GM21825 (cell line): ENCODE data around the gene SREBF2.

Source experiments
- ATAC-seq: cut with Tn5 transposase; IDR thresholded peaks from one replicate; pipeline ENCODE4 v1.9.1; 2021; ENCODE audit warnings: mild to moderate bottlenecking, moderate library complexity; ENCODE audit not compliant: unreplicated experiment

Gene SREBF2

DNA sequence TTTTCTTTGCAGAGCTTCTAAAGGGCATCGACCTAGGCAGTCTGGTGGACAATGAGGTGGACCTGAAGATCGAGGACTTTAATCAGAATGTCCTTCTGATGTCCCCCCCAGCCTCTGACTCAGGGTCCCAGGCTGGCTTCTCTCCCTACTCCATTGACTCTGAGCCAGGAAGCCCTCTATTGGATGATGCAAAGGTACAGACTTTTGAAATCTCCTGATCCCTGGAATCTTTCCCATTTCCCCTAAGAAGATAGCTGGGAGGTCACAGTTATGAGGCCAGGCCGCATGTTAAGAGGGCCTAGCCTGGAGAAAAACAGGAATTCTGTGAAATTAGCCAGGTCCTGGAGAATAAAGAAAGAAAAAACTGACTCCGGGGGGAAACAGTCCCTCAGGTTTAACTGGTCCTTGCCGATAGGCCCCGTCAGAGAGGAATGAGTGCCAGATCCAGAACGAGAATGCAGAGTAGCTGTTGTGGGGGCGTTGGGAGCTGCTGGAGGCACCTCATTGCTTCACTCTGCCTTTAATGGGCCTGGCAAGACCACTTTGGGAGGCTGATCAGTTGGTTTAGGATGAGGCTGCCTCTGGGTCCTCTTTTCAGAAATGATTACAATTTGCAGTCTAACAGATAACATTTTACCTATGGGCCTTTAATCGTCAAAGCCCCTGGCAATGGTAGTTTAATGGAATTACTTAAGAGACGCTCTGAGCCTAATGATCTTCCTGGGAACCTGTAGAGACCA lies 42.8 kb downstream of the SREBF2 start:
- no peak for ATAC-seq

DNA sequence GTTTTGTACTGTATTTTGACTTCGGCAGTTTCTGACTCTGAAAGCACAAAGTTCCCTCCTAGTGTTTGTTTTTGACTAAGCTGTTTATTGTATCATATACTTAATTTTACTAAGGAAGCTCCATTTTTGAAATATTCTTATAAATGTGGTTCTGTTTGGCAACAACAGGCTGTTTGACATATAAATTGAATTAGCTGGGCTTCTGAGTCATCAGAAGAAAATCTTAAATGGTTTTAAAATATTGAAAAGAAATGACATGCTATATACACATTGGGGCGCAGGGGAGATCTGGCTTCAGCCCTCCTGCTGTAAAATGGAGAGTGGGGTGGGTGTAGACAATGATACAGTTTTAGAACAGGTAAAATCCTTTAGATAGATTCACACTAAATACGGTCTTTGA lies 43.4 kb downstream of the SREBF2 start:
- ATAC-seq = no peak

DNA sequence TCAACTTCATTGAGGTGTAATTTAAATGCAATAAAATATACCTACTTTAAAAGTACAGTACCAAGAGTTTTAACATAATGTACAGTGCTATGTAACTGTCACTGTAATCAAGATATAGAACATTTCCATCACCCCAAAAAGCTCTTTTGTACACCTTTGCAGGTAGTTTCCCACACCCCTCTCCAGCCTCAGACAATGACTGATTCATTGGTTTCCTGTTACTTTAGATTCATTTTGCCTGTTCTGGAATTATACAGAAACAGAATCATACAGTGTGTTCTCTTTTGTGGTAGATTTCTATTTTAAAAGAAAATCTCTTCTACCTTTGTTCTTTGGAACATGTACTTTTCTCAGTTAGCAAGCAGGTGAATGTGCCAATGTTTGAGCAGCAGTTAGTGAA lies 43.8 kb downstream of the SREBF2 start:
- no peak for ATAC-seq

DNA sequence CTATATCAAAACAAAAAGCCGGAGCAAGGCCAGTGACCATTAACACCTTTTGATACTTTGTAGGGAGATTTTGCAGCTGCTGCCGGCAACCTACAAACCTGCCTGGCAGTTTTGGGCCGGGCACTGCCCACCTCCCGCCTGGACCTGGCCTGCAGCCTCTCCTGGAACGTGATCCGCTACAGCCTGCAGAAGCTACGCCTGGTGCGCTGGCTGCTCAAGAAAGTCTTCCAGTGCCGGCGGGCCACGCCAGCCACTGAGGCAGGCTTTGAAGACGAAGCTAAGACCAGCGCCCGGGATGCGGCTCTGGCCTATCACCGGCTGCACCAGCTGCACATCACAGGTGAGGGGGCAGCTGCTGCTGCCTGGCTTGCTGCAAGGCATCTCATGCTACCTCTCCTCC lies 47.7 kb downstream of the SREBF2 start:
- ATAC-seq = no peak

DNA sequence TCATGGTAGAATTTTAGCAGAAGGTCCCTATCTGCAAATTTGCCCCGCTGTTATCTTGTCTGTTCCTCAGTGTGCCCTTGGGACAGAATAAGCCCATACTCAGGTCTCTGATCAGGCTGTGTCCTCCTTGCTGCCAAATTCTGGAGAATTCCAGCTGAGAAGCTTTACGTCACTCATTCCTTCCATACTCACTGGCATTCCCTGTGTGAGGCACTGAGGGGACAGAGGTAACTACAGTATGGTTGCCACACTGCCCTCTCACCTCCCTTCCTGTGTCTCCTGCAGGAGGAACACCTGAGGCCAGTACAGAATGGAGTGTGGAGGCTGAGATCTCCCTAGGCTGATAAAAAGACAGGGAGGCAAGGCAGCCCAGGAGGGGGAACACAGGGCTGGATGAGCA lies 50.5 kb downstream of the SREBF2 start:
- no peak for ATAC-seq

DNA sequence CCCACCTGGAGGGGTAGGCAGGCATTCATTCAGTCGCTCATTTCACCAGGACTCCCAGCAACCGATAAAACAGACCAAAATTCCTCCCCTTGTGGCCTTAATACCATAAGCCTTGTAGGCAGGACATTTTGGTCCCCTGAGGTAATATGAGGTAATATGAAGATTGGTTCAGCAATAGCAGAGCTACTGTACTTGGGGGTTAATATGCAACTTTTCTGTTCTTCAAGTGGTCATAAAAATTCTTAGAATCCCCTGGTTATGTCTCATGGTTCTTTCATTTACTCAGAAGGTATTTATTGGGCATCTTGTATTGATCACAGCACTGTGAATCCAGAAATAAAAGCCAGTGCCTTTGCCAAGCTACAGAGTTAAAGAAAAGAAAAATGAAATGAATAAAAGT lies 52.2 kb downstream of the SREBF2 start:
- no peak for ATAC-seq

DNA sequence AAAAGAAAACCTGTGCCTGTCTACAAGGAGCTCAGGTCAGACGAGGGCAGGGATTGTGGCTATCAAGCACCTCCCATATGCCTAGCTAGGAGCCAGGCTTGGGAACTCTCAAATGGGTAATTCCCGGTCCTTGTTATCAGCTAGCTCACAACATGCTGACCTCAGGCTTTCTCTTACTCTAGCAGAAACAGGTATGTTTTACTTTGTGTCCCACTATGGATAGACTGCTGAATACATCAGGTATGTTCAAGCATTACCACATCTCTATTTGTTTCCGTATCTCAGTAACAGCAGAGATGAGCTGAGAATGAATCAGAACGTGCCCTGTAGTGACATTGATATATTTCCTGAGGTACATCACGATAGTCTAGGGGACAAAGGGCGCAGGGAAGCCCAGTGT lies 52.6 kb downstream of the SREBF2 start:
- ATAC-seq = no peak

DNA sequence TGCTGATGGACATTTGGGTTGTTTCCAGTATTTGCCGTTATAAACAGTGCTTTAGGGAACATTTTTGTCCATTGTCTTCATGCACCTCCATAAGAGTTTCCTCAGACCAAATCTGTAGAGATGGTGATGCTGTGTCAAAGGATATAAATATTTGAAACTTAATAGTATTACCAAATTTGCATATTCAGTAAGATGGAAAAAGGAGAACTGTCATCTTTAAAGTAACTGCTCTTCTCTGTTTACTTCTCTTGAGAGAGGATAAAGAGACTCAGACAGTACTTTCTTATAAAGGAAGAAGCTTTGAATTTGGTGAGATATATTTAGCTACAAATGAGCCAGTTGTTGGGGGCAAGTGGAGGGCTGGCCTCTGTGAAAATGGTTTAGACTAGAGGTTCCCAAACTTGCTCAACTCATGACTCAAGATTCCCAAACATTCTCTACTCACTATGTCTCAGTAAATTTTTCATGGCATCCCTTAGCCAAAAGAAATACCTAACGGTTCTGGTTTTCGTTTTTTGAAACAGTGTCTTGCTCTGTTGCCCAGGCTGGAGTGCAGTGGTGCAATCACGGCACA lies 55.8 kb downstream of the SREBF2 start:
- ATAC-seq = no peak

DNA sequence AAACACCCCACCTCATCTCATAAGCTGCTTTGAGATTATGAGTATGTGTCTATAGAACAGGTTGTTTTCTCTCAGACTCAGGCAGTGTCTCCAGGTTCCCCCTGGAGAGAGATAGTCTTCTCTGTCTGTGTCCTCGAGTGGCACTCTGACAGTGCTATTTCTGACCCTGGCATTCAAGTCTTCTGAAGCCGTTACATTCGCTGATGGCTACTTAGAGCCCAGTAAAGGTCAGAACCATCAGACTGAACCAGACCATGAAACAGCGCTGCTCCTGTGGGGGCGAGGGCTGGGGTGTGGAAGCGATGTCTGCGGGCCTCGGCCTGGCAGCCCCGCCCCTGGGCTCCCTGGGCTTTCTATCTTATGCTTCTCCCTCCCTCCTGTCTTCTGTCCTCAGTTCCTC lies 58.5 kb downstream of the SREBF2 start:
- no peak for ATAC-seq

DNA sequence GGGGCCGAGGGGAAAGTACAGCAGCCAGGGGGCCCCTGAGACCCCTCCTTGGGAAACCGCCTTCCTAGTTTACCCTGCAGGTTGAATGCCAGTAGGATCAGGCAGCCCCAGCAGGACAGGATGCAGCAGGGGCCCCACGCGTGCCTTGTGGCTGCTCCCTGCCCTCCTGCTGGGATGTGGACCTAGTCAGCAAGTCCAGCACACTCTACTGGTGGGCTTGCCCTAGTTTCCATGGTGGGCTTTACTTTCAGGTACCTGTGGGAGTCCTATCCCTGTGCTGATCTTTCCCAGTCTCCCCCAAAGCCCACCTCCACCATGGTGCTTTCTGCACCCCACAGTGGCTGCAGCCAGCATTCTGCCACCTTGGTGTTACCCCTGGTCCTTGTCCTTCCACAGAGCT lies 59.8 kb downstream of the SREBF2 start:
- ATAC-seq = no peak

DNA sequence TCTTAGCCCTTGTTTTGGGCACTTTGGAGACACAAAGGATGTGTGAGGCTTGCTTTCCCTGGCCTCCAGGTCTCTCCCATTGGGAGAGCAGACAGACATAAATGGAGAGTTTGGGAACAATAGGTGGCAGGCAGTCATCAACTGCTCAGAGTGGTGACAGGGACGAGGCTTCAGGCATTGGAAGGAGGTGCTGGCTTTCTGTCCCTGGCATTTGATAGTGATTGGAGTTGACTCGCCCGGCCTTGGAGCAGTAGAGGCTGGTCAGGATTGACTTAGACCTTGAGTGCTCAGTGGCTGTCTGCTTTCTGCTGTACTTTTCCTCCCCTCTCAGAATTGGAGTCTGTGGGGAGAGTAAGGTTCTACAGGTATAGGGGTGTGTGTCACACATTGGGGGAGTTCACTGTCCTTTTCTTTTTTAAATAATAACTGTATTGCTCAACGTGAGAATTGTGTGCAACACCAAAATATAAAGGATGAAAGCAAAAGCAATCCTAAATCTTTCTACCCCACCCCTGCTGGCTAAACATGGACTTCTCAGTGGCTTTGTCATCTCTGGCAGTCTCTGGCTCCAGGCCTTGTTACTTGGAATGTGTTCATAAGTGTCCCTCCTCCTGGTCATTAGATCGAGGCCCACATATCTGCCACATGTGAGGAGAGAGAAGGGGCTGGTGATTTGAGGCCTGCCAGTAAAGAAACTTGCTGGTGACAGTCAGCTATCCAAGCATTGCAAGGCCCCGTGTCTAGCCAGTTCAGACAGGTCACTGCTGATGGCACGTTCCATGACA lies 60.9 kb downstream of the SREBF2 start:
- ATAC-seq = no peak

DNA sequence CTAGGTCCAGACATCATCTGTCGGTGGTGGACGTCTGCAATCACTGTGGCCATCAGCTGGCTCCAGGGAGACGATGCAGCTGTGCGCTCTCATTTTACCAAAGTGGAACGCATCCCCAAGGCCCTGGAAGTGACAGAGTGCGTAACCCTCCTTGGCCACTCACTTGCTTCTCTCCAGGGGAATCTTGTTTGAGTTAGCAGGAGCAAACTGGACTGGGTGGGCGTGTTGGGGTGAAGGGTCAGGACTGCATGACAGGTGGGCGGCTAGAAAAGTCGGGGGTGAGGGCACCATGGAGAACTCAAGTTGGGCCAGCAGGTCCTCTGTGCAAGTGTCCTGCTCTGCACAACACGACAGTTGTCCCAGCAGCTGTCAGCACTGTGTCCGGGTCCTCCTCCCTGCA lies 65.7 kb downstream of the SREBF2 start:
- no peak for ATAC-seq

DNA sequence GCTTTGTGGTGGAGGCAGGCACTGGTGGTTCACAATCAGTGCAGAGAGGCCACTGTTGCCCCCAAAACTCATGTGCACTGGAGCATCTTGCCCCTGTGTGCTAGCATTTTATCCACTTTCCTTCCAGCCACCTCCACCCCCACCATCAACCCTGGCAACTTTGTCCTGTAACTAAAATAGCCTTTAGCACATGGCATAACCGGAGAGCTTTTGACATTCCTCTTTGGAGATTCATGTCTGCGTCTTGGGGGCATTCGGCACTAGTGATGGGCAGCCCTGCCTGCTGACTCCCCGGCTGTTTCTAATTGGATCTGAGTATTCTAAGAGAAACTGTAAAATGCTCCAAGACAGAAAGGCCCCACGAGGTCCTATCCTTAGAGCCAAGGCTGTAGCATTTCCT lies 66.2 kb downstream of the SREBF2 start:
- no peak for ATAC-seq

DNA sequence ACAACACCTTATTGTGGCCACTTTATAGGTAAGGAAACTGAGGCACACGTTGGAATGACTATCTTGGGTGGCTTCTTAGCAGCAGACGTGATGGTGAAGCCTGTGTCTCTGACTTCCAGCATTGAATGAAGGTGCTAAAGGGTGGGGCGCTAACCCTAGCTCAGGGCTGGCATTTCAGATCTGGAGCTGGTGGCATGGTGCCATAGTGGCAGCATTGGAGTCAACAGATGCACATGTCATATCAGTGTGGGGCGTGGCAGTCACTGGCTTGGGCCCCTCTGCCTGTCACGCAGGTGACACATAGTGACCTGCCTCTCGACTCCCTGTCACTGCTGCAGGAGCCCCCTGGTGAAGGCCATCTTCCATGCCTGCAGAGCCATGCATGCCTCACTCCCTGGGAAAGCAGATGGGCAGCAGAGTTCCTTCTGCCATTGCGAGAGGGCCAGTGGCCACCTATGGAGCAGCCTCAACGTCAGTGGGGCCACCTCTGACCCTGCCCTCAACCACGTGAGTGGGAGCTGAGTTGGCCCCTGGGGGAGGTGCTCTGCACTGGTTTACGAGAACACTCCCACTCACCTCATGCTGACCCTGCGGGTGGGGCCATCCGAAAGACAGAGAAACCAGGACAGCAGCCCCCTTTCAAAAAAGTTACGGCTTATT lies 67.2 kb downstream of the SREBF2 start:
- ATAC-seq = no peak

DNA sequence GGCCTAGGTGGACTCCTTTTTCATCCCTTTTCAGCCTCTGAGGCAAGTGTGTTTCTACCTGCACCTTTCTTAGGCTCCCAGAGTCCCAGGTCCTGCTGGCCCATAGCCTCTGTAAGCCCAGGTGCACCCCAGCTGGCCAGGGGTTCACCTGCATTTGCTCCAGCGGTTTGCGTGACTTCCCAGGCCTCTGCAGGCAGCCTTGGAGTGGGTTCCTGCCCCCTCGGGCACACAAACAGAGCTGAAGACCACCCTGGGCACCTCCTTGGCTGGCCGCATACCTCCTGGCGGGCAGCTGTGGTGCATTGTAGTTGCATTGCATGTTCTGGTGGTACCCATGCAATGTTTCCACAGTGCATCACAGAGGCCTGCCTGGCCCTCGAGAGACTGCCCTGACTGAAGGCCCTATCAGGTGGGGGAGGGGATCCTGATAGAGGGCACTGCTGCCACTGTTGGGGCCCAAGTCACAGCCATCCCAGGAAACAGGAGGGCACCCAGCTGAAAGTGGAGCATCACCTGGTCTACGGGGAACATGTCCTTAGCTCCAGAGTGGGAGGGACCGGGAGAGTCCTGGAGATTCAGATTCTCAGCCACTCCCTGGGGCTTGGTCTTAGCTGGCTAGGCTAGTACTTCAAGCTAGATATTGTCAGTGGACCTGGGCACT lies 67.9 kb downstream of the SREBF2 start:
- ATAC-seq = no peak

DNA sequence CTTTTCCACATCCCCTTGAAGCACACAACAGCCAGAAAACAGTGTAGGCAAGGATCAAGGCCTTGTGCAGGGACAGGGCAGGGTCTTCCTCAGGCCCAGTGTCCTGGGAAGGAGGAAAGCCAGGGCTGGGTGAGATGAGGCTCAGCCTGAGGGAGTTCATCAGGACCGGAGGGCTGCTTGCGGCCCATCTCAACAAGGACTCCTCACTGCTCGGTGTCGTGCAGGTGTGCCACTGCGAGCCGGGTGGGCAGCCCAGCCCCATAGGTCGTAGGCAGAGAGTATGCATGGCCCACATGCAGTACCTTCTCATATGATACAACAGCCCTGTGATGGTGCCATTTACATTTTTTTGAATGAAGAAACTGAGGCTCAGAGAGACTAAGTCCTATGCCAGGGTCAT lies 69.1 kb downstream of the SREBF2 start:
- no peak for ATAC-seq

DNA sequence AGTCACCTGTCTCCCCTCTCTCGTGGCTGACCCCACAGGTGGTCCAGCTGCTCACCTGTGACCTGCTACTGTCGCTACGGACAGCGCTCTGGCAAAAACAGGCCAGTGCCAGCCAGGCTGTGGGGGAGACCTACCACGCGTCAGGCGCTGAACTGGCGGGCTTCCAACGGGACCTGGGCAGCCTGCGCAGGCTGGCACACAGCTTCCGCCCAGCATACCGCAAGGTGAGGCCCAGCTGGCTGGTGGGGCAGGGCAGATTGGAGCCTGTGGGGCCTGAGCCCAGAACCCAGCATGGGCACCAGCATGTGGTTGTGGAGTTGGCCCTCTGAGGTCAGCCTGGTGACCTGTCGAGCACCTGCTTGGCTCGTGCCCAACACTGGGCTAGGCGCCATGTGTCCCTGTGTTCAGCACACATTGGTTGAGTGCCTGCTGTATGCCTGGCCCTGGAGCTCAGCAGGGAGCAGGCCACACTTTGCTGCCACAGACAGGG lies 70.1 kb downstream of the SREBF2 start:
- ATAC-seq = no peak

DNA sequence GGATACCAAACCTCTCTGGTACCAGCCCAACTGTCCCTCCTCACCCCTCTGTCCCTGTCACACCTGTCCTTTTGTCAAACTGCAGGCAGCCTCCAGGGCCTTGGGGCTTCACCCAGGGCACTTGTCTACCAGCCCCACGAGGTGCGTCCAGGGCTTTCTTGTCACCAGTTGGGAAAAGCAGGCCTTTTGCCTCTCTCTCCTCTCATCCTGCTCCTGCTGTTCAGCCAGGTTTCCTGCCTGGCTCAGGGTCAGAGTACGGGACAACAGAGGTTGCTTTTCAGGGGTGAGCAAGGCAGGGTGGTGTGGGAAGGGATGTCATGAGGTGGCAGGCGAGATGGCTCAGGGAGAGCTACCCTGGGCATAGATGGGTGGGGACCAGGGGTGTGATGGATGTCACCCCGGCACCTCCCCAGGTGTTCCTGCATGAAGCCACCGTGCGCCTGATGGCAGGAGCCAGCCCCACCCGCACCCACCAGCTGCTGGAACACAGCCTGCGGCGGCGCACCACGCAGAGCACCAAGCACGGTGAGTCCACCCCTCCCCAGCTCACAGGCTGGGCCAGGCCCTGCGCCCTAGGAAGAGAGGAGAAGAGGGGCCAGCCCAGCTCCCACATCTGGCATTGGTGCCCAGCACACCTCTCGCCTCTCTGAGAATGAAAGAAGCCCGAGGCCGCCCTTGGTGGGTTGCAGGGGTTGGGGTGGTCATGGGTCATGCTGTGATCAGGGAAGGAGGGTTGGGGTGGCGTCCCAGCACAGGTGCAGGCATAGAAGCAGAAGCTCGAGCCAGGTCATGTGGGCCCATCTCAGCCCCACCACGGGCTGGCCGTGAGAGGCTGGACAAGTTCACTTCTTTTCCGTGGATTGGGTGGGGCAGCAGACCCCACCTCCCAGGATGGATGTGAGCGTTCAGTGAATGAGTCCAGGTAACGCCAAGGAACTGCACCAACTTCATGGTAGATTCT lies 71.8 kb downstream of the SREBF2 start:
- no peak for ATAC-seq

DNA sequence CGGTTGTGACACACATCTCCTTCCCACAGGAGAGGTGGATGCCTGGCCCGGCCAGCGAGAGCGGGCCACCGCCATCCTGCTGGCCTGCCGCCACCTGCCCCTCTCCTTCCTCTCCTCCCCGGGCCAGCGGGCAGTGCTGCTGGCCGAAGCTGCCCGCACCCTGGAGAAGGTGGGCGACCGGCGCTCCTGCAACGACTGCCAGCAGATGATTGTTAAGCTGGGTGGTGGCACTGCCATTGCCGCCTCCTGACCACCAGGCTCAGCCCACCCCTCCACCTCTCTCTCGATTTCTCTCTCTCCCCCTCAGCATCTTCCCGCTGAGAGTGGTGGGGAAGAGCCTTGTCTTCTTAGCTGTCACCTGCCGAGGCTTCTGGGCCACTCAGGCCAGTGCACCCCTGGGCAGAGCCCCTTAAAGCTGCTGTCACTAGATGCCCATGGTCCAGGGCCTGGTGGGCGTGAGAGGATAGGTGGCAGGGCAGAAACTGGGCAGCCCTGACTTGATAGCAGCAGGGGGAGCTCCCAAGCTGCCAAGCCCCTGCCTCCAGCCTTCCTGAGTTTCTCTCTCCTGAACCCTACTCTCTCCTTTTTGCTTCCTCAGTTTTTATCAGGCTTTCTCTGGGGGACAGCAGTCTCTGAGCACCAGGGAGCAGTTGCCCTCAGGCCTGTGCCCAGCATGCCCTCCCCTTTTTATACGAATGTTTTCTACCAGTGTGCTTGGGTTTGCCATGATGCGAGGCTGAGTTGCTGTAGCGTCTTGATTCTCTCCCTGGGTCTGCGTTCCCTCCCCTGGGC lies 72.7 kb downstream of the SREBF2 start:
- ATAC-seq = no peak
